HEK293 (cell line): ENCODE measurements around the gene POM121L2.

Experiments used
- KLF8 ChIP-seq: fragments of 450-650 bp; formaldehyde crosslinking; IDR thresholded peaks from 2 replicates; pipeline ENCODE4 v1.5.1; 2016; ENCODE audit warnings: missing biosample characterization, missing genetic modification characterization
- SCRT1 ChIP-seq: fragments of 450-650 bp; formaldehyde crosslinking; IDR thresholded peaks from 2 replicates; pipeline ENCODE4 v1.5.1; 2016; ENCODE audit warnings: missing biosample characterization, missing genetic modification characterization, borderline replicate concordance
- WT1 ChIP-seq: fragments of 450-650 bp; formaldehyde crosslinking; IDR thresholded peaks from 2 replicates; pipeline ENCODE4 v1.5.1; 2016; ENCODE audit warnings: missing biosample characterization, missing genetic modification characterization
- YY1 ChIP-seq: fragments of 450-650 bp; formaldehyde crosslinking; IDR thresholded peaks from 2 replicates; pipeline ENCODE4 v1.5.1; 2018; ENCODE audit warnings: missing biosample characterization, missing genetic modification characterization
- ZBTB17 ChIP-seq: fragments of 450-650 bp; formaldehyde crosslinking; IDR thresholded peaks from 2 replicates; pipeline ENCODE4 v1.5.1; 2016; ENCODE audit warnings: missing biosample characterization, missing genetic modification characterization
- ZBTB21 ChIP-seq: fragments of 450-650 bp; formaldehyde crosslinking; IDR thresholded peaks from 2 replicates; pipeline ENCODE4 v1.5.1; 2017; ENCODE audit warnings: missing biosample characterization, missing genetic modification characterization
- ZBTB48 ChIP-seq: fragments of 450-650 bp; formaldehyde crosslinking; IDR thresholded peaks from 2 replicates; pipeline ENCODE4 v1.5.1; 2016; ENCODE audit warnings: missing biosample characterization, missing genetic modification characterization
- ZBTB8A ChIP-seq: fragments of 450-650 bp; formaldehyde crosslinking; IDR thresholded peaks from 2 replicates; pipeline ENCODE4 v1.5.1; 2016; ENCODE audit warnings: missing biosample characterization, missing genetic modification characterization
- ZFHX2 ChIP-seq: fragments of 450-650 bp; formaldehyde crosslinking; conservative IDR thresholded peaks from 2 replicates; pipeline ENCODE4 v1.5.1; 2016; ENCODE audit warnings: missing biosample characterization, missing genetic modification characterization
- ZFP3 ChIP-seq: fragments of 450-650 bp; formaldehyde crosslinking; IDR thresholded peaks from 2 replicates; pipeline ENCODE4 v1.5.1; 2016; ENCODE audit warnings: low read depth, missing biosample characterization, missing genetic modification characterization
- ZNF157 ChIP-seq: fragments of 450-650 bp; formaldehyde crosslinking; IDR thresholded peaks from 2 replicates; pipeline ENCODE4 v1.5.1; 2016; ENCODE audit warnings: missing biosample characterization, missing genetic modification characterization
- ZNF350 ChIP-seq: fragments of 450-650 bp; formaldehyde crosslinking; IDR thresholded peaks from 2 replicates; pipeline ENCODE4 v1.5.0; 2017; ENCODE audit warnings: missing biosample characterization, mild to moderate bottlenecking, missing genetic modification characterization
- ZNF473 ChIP-seq: fragments of 450-650 bp; formaldehyde crosslinking; IDR thresholded peaks from 2 replicates; pipeline ENCODE4 v1.5.1; 2017; ENCODE audit warnings: missing biosample characterization, missing genetic modification characterization
- ZNF548 ChIP-seq: fragments of 450-650 bp; formaldehyde crosslinking; IDR thresholded peaks from 2 replicates; pipeline ENCODE4 v1.5.1; 2016; ENCODE audit warnings: missing biosample characterization, missing genetic modification characterization
- ZNF585B ChIP-seq: fragments of 450-650 bp; formaldehyde crosslinking; IDR thresholded peaks from 2 replicates; pipeline ENCODE4 v1.5.1; 2016; ENCODE audit warnings: missing biosample characterization, missing genetic modification characterization
- ZNF785 ChIP-seq: fragments of 450-650 bp; formaldehyde crosslinking; IDR thresholded peaks from 2 replicates; pipeline ENCODE4 v1.5.1; 2016; ENCODE audit warnings: missing biosample characterization, missing genetic modification characterization
- ZSCAN23 ChIP-seq: fragments of 450-650 bp; formaldehyde crosslinking; IDR thresholded peaks from 2 replicates; pipeline ENCODE4 v1.5.1; 2016; ENCODE audit warnings: missing biosample characterization, missing genetic modification characterization
- TF ChIP-seq, protein P1 (sequence below): fragments of 450-650 bp; formaldehyde crosslinking; IDR thresholded peaks from 2 replicates; pipeline ENCODE4 v1.5.1; 2016; ENCODE audit warnings: missing biosample characterization, missing genetic modification characterization
- TF ChIP-seq, protein P2 (sequence below): sonication (generic); formaldehyde crosslinking; IDR thresholded peaks from 2 replicates; pipeline ENCODE4 v1.8.1; 2022; ENCODE audit warnings: mild to moderate bottlenecking, moderate library complexity, missing genetic modification reagents
- TF ChIP-seq, protein P3 (sequence below): fragments of 450-650 bp; formaldehyde crosslinking; IDR thresholded peaks from 2 replicates; pipeline ENCODE4 v1.5.1; 2016; ENCODE audit warnings: missing biosample characterization, missing genetic modification characterization
- TF ChIP-seq, protein P4 (sequence below): fragments of 450-650 bp; formaldehyde crosslinking; IDR thresholded peaks from 2 replicates; pipeline ENCODE4 v1.5.1; 2016; ENCODE audit warnings: missing biosample characterization, missing genetic modification characterization
- TF ChIP-seq, protein P5 (sequence below): fragments of 450-650 bp; formaldehyde crosslinking; conservative IDR thresholded peaks from 2 replicates; pipeline ENCODE4 v1.5.1; 2016; ENCODE audit warnings: low read depth, missing biosample characterization, missing genetic modification characterization
- TF ChIP-seq, protein P6 (sequence below): fragments of 450-650 bp; formaldehyde crosslinking; IDR thresholded peaks from 2 replicates; pipeline ENCODE4 v1.5.1; 2016; ENCODE audit warnings: missing biosample characterization, missing genetic modification characterization
- TF ChIP-seq, protein P7 (sequence below): fragments of 450-650 bp; formaldehyde crosslinking; IDR thresholded peaks from 2 replicates; pipeline ENCODE4 v1.5.1; 2016; ENCODE audit warnings: missing biosample characterization, missing genetic modification characterization

The POM121L2 gene

DNA sequence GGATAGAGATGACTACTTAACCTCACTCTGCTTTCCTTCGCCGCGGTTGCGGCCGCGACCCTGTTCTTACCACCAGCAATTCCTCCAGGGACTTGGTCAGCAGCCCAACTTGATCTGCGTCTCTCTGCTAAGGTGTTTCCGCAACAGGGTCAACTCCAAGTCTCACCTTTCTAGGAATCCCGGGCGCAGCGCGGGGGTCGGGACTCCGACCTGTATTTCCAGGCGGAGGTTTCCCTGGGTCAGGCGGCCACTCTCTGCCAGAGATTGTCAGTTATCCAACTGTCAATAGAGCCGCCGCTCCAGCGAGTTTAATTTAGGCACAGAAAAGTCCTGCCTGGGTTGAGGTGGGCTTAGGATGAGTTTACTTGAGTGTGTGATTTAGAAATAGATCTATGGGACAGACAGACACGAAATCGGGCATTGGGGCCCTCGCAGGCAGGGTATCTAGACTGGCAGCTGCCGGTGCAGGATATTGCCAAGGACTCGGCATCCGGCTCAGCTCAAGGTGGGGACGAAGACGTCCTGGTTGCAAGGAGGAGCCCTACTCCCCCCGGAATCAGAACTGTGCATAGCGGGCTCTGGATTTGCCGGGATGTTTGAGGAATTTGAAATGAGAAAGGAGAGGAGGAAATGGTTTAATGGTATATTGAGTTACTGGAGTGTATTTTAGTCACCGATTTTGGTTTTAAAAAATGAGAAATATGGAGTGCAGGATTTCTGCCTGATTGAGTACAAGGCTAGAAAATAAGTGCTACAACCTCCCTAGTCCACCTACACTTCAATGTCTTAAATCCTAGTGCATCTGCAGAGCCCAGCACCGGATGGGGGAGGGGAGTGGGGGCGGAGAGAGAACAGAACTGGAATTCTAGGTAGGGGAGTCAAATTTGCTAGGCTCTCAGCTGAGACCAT is 23.7 kb downstream of the POM121L2 start (continued):
- TF ChIP-seq, protein P1, sequence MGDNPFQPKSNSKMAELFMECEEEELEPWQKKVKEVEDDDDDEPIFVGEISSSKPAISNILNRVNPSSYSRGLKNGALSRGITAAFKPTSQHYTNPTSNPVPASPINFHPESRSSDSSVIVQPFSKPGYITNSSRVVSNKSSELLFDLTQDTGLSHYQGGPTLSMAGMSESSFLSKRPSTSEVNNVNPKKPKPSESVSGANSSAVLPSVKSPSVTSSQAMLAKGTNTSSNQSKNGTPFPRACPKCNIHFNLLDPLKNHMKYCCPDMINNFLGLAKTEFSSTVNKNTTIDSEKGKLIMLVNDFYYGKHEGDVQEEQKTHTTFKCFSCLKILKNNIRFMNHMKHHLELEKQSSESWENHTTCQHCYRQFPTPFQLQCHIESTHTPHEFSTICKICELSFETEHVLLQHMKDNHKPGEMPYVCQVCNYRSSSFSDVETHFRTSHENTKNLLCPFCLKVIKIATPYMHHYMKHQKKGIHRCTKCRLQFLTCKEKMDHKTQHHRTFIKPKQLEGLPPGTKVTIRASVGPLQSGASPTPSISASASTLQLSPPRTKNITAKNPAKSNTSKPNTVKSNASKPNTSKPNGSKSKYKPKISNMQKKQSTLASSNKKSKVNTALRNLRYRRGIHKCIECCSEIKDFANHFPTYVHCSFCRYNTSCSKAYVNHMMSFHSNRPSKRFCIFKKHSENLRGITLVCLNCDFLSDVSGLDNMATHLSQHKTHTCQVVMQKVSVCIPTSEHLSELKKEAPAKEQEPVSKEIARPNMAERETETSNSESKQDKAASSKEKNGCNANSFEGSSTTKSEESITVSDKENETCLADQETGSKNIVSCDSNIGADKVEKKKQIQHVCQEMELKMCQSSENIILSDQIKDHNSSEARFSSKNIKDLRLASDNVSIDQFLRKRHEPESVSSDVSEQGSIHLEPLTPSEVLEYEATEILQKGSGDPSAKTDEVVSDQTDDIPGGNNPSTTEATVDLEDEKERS (tag by site-specific recombination) = no peak
- TF ChIP-seq ZNF548 = no peak
- no peak for TF ChIP-seq ZFP3 (tag by site-specific recombination)
- peak; percentile 74 for TF ChIP-seq ZFHX2
- TF ChIP-seq ZSCAN23 (tag by site-specific recombination) = no peak
- TF ChIP-seq ZBTB17 (tag by site-specific recombination) = peak; percentile 82
- TF ChIP-seq, protein P2, sequence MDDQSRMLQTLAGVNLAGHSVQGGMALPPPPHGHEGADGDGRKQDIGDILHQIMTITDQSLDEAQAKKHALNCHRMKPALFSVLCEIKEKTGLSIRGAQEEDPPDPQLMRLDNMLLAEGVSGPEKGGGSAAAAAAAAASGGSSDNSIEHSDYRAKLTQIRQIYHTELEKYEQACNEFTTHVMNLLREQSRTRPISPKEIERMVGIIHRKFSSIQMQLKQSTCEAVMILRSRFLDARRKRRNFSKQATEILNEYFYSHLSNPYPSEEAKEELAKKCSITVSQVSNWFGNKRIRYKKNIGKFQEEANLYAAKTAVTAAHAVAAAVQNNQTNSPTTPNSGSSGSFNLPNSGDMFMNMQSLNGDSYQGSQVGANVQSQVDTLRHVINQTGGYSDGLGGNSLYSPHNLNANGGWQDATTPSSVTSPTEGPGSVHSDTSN (CRISPR knock-in tag) = no peak
- TF ChIP-seq, protein P3, sequence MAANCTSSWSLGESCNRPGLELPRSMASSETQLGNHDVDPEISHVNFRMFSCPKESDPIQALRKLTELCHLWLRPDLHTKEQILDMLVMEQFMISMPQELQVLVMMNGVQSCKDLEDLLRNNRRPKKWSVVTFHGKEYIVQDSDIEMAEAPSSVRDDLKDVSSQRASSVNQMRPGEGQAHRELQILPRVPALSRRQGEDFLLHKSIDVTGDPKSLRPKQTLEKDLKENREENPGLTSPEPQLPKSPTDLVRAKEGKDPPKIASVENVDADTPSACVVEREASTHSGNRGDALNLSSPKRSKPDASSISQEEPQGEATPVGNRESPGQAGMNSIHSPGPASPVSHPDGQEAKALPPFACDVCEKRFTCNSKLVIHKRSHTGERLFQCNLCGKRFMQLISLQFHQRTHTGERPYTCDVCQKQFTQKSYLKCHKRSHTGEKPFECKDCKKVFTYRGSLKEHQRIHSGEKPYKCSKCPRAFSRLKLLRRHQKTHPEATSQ (tag by site-specific recombination) = no peak
- TF ChIP-seq, protein P4, sequence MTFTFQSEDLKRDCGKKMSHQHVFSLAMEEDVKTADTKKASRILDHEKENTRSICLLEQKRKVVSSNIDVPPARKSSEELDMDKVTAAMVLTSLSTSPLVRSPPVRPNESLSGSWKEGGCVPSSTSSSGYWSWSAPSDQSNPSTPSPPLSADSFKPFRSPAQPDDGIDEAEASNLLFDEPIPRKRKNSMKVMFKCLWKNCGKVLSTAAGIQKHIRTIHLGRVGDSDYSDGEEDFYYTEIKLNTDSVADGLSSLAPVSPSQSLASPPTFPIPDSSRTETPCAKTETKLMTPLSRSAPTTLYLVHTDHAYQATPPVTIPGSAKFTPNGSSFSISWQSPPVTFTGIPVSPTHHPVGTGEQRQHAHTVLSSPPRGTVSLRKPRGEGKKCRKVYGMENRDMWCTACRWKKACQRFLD (tag by site-specific recombination) = no peak
- TF ChIP-seq, protein P5, sequence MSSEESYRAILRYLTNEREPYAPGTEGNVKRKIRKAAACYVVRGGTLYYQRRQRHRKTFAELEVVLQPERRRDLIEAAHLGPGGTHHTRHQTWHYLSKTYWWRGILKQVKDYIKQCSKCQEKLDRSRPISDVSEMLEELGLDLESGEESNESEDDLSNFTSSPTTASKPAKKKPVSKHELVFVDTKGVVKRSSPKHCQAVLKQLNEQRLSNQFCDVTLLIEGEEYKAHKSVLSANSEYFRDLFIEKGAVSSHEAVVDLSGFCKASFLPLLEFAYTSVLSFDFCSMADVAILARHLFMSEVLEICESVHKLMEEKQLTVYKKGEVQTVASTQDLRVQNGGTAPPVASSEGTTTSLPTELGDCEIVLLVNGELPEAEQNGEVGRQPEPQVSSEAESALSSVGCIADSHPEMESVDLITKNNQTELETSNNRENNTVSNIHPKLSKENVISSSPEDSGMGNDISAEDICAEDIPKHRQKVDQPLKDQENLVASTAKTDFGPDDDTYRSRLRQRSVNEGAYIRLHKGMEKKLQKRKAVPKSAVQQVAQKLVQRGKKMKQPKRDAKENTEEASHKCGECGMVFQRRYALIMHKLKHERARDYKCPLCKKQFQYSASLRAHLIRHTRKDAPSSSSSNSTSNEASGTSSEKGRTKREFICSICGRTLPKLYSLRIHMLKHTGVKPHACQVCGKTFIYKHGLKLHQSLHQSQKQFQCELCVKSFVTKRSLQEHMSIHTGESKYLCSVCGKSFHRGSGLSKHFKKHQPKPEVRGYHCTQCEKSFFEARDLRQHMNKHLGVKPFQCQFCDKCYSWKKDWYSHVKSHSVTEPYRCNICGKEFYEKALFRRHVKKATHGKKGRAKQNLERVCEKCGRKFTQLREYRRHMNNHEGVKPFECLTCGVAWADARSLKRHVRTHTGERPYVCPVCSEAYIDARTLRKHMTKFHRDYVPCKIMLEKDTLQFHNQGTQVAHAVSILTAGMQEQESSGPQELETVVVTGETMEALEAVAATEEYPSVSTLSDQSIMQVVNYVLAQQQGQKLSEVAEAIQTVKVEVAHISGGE (tag by site-specific recombination) = peak; percentile 30; the same call in 1 of the 2 replicates
- TF ChIP-seq ZBTB8A = 0 out of 2 replicates have a peak, but pooled peaks have one; percentile 7
- no peak for TF ChIP-seq SCRT1 (tag by site-specific recombination)
- TF ChIP-seq ZNF473 (tag by site-specific recombination) = no peak
- no peak for TF ChIP-seq ZNF585B (tag by site-specific recombination)
- no peak for TF ChIP-seq YY1 (tag by site-specific recombination)
- TF ChIP-seq, protein P6, sequence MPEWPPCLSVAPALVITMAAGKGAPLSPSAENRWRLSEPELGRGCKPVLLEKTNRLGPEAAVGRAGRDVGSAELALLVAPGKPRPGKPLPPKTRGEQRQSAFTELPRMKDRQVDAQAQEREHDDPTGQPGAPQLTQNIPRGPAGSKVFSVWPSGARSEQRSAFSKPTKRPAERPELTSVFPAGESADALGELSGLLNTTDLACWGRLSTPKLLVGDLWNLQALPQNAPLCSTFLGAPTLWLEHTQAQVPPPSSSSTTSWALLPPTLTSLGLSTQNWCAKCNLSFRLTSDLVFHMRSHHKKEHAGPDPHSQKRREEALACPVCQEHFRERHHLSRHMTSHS (tag by site-specific recombination) = no peak
- TF ChIP-seq ZNF157 (tag by site-specific recombination) = no peak
- TF ChIP-seq WT1 (tag by site-specific recombination) = 0 out of 2 replicates have a peak, but pooled peaks have one; percentile 9
- TF ChIP-seq ZBTB21 (tag by site-specific recombination) = no peak
- no peak for TF ChIP-seq ZNF350 (tag by site-specific recombination)
- TF ChIP-seq KLF8 = 0 out of 2 replicates have a peak, but pooled peaks have one; percentile 25
- no peak for TF ChIP-seq ZBTB48
- no peak for TF ChIP-seq ZNF785 (tag by site-specific recombination)
- TF ChIP-seq, protein P7, sequence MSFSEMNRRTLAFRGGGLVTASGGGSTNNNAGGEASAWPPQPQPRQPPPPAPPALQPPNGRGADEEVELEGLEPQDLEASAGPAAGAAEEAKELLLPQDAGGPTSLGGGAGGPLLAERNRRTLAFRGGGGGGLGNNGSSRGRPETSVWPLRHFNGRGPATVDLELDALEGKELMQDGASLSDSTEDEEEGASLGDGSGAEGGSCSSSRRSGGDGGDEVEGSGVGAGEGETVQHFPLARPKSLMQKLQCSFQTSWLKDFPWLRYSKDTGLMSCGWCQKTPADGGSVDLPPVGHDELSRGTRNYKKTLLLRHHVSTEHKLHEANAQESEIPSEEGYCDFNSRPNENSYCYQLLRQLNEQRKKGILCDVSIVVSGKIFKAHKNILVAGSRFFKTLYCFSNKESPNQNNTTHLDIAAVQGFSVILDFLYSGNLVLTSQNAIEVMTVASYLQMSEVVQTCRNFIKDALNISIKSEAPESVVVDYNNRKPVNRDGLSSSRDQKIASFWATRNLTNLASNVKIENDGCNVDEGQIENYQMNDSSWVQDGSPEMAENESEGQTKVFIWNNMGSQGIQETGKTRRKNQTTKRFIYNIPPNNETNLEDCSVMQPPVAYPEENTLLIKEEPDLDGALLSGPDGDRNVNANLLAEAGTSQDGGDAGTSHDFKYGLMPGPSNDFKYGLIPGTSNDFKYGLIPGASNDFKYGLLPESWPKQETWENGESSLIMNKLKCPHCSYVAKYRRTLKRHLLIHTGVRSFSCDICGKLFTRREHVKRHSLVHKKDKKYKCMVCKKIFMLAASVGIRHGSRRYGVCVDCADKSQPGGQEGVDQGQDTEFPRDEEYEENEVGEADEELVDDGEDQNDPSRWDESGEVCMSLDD (tag by site-specific recombination) = no peak
